ENCODE measurements around the gene TMIGD3.

TMIGD3 gene

DNA sequence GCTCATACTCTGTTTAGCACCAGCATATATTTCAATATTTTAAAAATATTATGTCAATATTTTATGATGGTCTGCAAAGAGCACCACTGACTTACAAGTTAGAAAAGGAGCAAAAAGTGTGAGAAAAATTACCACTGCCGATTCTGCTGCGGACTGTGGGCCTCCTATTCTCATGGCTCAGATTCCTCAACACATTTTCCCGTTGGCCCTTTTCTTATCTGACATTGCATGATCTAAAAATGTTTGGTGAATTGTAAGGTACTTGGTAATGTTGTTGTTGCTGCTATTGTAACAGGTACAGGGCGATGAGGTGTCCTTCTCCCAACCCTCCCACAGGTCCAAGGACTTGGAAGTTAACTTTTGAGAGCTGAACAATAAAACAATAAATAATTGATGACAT lies 28.9 kb downstream of the TMIGD3 start:
- no peak for DNase-seq (ENCODE audit: low spot score)

DNA sequence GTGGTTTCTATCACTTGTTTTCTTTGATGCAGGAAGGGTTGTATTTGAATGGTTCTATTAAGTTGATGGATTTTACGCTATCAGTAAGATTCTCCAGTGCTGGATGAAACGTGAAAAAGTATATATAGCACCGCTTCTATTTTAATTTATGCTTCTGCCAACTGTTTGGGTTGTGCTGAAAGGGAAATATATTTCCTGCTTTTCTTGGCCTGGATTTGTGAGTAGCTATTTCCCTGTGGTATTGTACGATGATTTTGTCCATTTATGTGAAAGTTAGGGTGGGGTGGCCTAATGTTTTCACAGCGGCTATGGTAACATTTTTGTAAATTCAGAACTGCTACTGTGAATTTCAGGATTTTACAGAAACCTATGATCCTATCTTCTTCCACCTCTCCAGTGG lies 29.3 kb downstream of the TMIGD3 start:
- no peak for DNase-seq (ENCODE audit: low spot score)

DNA sequence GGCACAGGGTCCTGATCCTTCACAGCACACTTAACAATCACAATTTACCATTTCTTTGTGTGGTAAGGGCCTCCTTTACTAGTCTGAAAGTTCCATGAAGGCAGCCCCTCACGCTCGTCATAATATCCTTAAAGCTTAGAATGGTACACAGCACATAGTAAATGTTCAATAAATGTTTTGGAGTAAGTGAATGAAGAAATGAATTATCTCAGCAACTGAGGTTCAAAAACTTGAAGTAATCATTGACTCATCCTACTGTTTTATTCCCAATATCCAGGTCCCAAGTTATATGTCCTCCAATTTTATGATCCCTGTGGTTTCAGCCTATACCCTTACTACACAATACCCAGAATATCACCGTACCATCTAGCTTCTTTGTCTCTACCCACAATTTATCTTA lies 31.9 kb downstream of the TMIGD3 start:
- DNase-seq (ENCODE audit: low spot score) = no peak

DNA sequence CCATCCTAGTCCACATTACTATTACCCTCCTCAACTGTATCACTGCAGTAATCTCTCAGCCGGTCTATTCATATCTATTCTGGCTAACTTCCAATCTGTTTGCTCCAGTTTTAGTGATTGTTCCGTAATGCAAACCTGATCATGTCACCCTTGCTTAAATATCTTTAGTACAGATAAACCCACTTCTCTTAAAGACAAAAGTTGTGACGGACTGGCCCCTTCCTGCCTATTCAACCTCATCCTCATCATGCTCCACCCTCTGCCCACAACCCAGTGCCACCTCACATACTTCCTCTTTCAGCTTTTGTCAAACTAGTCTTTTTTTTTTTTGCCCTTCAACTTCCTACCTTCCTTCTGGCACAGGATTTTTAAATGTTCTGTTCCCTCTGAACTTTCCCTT lies 32.4 kb downstream of the TMIGD3 start:
- DNase-seq (ENCODE audit: low spot score) = no peak

DNA sequence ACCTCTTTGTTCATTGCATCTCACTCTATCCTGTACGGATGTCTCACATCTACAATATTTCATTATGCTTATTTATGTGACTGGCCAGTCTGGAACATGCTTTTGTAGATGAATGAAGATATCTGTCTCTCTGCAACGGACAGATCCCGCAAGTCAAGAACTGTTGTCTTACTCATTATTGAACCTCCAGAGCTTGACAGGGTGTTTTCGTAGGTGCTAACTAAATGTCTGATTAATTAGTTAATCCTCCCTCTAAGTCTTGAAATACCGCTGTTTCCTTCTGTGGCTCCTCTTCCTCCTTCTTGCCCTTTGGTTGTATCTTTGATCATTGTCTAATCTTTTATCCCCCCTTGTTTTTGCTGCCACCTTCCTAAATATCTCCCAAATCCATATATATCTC lies 32.8 kb downstream of the TMIGD3 start:
- no peak for DNase-seq (ENCODE audit: low spot score)

DNA sequence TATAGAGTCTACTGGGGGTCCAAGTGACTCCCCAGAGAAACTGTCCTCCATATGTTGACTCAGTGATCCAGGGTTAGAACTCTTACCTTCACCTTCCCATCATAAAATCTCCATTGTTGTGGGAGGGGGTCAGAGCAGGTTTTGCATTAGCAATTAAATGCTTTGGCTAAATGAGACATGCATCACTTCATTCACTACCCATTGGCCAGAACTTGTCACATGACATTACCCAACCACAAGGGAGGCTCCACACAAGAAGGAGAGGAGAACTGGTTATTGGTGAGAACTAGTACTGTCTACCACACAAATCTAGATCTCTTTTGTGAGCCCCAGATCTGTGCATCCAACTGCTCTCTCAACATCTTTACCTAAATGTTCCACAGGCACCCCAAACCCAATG lies 33.9 kb downstream of the TMIGD3 start:
- DNase-seq (ENCODE audit: low spot score) = no peak

DNA sequence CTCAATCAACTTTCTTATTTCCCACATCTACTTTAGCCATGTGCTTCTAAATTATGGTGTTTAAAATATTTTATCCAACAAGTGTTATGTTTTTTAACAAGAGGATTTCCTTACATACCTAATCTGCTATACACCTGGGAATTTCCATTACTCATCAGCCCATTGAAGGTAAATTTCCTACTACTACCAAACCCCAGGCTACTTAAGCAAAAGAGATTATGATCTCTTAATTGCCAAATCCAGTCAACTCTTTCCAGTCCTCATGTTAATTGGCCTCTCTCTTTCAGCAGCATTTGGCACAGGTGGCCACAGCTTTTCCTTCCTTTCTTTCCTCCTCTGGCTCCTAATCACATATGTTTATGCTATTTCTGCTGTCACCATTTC lies 34.7 kb downstream of the TMIGD3 start:
- no peak for DNase-seq (ENCODE audit: low spot score)

DNA sequence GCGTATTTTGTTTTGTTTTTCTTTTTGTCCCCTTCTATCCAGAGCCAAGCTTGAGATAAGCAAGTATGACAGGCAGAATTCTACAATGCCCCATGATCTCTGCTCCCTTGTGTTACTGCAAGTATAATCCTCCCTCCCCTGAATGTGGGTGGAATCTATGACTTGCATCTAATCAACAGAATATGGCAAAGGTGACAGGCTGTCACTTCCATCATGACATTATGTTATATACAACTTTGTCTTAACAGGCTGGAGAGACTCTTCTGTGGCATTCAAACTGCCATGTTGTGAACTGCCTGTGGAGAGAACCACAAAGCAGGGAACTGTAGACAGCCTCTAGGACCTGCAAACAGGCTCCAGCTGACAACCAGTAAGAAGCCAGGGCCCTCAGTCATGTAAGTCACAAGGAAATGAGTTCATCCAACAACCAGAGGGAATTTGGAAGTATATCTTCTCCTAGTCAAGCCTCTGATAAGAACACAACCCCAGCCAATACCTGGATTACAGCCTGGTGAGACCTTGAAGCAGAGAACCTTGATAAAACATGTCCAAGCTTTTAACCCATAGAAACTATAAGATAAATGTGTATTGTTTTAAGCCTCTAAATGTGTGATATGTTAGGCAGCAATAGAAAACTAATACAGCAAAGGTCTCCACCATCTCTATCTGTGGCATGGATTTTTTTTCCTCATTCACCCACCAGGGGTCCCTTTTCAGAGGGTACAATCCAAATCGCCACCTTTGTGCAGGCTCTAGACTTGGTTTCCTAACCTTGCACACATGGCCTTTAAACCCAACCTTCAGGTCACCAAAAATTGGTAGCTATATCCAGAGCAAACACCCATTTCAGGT lies 35.3 kb downstream of the TMIGD3 start:
- no peak for DNase-seq (ENCODE audit: low spot score)

DNA sequence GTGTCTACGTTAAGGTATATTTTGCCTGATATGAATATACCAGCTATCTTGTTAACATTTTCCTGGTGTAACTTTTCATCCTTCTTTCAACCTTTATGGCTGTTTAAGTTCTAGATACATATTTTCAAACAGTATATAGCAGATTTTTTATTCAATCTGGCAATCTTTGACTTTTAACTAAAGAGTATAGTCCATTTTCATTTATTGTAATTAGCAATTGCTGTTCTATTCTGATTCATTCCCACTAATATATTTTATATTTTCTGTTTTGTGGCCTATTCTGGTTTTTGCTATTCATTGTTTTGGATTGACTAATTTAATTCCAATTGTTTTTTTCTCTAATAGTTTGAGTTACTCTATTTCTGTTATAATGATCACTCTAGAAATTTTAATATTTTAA lies 37.0 kb downstream of the TMIGD3 start:
- DNase-seq (ENCODE audit: low spot score) = no peak

DNA sequence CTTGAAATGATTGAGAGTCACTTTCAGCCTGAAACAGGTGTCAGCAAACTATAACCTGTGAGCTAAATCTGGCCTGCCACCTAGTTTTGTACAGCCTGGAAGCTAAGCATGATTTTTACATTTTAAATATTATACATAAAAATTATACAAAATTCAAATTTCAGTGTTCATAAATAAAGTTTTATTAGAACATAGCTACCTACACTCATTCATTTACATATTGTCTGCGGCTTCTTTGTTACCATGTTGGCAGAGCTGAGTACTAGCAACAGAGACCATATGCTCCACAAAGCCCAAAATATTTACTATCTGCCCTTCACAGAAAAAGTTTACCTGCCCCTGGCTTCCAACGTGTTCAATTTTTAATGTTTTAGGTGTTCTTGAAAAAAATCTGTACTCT lies 37.7 kb downstream of the TMIGD3 start:
- no peak for DNase-seq (ENCODE audit: low spot score)

DNA sequence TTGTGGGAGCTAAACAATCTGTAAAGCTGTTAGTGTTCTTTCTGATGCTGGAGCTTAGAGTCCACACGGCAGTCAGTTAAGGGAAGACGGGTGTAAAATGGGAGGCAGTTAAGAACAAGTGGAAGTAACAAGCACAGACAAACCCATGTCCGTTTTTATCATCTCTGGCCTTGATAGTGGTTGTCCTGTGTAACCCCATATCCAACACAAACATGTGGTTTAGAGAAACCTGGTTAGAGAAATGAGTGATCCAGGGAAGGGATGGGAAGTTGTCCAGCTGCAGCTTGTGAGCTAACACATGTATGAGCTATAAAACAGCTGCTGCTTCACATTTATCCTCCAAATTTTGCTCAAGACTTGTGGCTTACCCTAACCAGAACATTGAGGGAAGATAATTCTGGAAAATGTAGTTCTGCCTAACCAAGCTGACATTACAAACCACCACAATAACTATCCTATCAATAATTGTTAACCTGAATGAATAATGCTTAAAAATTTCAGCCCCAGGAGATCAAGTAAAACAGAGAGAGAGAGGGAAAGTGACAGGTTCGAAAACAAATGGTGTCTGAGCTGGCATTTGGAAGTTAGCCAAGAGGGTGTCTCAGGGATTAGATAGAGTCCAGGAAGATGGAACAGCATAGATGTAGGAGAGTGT lies 40.3 kb downstream of the TMIGD3 start:
- no peak for DNase-seq (ENCODE audit: low spot score)

DNA sequence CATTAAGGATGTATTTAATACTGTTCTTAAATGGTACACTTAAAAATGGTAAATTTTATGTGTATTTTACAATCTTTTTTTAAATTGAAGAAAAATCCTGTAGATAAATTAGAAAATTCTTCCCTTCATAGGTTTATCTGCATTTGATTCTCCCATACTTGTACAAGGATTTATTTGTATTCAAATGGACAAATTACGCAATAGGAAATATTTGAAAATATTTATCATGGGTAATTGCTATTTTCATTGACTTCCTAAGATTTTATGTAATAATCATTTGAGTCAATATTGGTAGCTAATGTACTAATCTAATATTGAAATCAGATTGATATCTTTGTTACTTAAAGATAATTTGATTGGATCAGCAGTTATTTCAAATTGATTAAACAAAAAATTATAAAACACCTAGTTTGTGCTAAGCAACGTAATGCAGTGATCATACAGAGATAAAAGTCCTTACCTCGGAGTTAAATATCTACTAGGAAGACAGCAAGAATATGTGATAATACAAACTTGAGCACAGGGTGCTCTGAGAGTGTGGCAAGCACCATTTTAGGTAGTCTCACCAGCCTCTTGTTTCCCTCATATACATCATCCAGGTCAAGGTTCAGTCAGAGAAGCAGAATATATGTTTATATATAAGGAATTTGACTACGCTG lies 40.9 kb downstream of the TMIGD3 start:
- DNase-seq (ENCODE audit: low spot score) = no peak

DNA sequence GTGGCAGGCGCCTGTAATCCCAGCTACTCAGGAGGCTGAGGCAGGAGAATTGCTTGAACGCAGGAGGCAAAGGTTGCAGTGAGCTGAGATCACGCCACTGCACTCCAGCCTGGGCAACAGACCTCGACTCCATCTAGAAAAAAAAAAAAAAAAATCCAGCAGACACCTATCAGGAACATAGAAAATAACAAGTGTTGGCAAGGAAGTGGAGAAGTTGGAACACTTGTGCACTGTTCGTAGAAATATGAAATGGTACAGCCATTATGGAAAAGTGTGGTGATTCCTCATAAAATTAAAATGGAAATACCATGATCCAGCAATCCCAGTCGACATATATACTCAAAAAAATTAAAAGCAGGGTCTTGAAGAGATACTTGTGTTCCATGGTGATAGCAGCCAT lies 41.7 kb downstream of the TMIGD3 start:
- DNase-seq (ENCODE audit: low spot score) = no peak

DNA sequence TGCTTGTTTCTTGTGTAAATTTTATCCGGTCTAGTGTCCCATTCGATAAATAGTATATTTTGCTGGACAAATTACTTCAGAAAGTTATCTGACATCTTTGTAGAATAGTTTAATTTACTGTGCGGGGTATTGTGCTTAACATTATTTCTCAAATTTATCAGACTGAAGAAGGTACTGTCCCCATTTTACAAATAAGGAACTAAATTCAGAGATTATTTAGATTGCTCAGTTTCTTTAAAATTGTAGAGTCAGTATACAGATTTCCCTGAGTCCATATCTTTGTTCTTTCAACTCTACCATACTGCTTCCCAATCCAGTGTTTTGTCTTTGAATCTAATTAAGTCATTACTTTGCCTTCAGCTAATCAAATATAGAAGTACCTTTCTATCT lies 47.8 kb downstream of the TMIGD3 start:
- DNase-seq (ENCODE audit: low spot score) = no peak

DNA sequence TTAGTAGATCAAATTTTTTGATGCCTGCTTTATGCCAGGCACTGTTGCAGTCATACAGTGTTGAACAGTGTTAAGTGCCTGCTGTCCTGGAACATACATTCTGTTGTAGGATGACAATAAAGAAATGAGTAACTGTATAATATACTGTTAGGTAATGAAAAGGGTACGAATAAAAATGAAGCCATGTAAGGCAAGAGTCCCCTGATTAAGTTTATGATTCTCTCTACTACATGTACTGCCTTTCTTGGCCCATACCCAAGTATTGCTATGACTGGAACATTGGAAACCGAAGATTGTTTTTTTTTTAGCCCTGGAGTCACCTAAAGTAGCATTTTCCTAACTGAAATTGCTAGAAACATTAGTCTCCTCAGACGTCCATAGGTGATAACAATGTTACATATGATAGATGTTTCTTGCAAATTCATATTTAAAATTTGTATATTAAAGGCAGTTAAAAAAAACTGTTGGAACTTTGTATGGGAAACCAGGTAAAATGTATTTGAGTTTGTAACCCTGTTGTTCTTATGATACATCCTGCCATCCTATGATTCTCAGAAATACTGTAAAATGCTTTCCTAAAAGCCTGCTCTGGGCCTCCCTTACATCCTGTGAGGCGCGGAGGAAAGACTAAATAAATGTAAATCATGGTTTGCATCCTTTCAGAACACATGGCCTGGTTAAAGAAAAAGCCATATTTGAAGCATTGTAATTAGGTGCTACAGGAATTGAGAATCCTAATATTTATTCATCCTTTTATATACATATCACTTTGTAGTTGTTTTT lies 48.4 kb downstream of the TMIGD3 start:
- DNase-seq (ENCODE audit: low spot score) = no peak

DNA sequence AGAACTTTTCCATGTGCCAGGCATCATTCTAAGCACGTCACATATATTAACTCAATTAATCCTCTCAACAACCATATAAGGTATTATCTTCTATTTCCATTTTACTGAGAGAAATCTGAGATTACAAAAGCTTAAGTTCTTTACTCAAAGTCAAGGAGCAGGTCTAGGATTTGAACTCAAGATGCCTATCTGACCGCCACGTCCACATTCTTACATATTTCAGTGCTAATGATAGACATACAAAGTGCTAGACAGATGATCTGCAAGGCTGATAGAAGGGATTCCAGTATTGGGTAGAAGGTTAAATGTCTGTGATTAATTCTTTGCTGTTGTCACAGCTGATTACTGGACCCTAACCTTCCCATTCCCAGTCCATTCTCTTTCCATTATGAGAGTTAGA lies 49.7 kb downstream of the TMIGD3 start:
- DNase-seq (ENCODE audit: low spot score) = no peak

DNA sequence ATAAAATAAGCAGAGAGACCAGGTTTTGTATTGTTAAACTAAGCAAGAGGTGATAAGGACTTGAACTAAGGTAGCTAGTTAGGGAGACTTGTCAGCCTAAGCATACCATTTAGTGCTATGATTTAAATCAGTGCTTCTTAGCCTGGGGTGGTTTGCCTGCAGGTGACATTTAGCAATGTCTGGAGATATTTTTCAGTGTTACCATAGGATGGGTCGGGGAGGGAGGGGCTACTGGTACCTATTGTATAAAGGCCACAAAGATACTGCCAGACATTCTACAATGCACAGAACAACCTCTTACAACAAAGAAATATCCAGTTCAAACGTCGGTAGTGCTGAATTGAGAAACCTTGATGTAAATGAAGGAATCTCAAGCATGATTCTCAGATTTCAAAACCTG lies 50.9 kb downstream of the TMIGD3 start:
- DNase-seq (ENCODE audit: low spot score) = no peak

DNA sequence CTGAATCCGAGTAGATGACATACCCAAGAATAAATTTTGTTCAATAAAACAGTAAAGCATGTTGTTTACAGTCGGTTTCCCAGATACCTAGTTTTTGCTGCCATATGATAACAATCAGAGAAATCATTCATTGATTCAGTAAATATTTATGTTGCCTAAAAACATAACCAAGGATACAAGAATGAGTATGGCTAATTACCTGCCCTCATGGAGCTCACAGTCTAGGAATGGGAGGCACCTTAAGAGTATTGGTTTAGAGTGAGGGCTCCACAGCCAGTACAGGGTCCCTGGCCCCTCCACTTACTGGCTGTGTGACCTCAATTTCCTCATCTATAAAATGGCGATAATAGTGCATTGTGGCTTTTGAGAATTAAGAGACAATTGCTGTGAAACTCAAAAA lies 53.2 kb downstream of the TMIGD3 start:
- no peak for DNase-seq (ENCODE audit: low spot score)

DNA sequence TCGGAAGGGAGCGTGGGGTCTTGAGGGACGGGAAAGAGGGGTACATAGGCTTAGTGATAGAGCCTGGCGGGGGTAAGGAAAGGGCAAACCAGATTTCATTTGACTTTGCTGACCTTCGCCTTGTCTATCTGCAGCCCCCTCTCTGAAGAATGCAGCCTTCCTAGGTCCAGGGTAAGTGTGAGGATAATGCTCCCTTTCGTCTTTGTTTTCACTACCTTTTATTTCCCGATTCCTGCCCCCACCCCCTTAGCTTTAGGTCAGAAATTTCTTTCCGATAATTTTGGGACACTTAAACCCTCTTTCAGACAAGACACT lies 53.8 kb downstream of the TMIGD3 start:
- DNase-seq (ENCODE audit: low spot score) = no peak

DNA sequence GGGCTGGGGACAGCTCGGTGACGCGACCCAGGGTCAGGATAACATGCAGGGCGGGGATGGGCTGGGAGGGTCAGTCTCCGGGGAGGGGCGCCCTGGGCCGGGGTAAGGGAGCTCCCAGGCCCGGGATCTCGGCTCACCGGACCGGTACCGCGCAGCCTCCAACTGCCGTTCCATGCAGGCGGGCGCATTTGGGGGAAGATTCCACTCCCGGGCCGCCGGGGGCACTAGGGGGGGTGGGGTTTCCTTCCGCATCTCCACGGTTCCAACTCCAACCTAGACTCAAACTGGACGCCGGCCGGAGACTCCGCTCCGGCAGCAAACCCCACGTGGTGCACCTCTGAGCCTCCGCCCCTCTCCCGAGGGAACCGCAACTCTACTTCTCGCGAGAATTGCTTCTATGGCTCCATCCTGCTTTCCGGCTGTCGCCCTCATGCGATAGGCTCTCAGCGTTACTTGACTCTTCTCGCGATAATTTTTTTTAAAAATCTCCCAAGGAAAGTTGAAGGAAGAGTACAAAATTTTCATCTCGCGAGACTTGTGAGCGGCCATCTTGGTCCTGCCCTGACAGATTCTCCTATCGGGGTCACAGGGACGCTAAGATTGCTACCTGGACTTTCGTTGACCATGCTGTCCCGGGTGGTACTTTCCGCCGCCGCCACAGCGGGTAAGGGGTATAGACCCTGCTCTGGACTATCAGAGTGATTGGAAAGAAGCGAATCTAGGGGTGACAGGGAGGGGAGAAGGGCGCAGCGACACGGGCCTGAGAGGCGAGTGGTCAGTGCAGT lies 54.3 kb downstream of the TMIGD3 start, which contains the start of the genes ATP5PB and WDR77:
Gene ATP5PB, plus strand, starts transcription at position 547 of the 785 bp plus-strand sequence. Its CDS starts 78 bp downstream, at position 625.
Gene WDR77, minus strand, starts transcription at position 339 of the 785 bp plus-strand sequence. Its CDS starts 87 bp downstream, at position 252.
- DNase-seq (ENCODE audit: low spot score) = peak; percentile 100

DNA sequence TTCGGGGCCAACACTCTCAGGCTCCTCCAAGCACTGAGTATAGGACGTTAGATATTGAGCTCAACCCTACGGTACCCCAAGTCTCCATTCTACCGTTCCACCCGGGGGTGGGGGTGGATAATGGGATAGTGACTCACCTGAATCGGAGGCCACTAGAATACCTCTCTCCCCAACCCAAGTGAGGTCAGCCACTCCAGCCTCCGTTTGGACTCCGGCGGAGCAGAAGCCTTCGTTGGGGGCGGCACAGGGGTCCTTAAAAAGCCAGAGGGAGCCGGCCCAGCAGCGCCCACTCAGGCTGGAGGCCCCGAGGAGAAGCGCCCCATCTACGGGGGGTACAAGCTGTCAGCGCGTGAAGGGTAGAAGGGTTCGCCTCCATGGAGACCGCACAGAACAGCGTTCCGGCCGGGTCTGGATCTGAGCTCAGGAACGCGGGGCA lies 54.9 kb downstream of the TMIGD3 start:
- DNase-seq (ENCODE audit: low spot score) = no peak

Data from kidney capillary endothelial cell (primary cell).